ENCODE measurements around the gene SLC26A1.

Gene SLC26A1

GRCh38 chr4:993111-994029, at the start of gene SLC26A1:
TSS of gene SLC26A1 (minus strand) at chr4:993404. CDS start at chr4:991703, 1,701 bp downstream.
- DNase-seq (ENCODE audit: low read depth), result no peak

DNA sequence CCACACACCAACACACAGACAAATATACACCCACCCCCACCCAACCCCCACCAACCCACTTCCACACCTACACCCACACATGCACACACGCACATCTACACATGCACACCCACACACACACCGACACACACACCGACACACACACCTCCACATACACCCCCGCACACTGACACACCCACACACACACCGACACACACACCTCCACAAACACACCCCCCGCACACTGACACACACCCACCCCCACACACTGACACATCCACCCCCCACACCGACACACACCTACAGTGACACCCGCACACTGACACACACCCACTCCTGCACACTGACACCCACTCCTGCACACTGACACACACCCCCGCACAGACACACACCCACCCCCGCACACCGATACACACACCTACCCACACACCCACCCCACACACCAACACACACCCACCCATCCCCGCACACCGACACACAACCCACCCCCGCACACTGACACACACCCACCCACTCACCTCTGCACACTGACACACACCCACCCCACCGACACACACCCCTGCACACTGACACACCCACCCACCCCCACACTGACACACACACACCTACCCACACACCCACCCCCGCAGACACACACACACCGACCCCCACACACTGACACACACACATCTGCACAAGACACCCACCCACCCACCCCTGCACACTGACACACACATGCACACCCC, 49.3 kb upstream of the SLC26A1 start:
- DNase-seq (ENCODE audit: low read depth), result no peak

DNA sequence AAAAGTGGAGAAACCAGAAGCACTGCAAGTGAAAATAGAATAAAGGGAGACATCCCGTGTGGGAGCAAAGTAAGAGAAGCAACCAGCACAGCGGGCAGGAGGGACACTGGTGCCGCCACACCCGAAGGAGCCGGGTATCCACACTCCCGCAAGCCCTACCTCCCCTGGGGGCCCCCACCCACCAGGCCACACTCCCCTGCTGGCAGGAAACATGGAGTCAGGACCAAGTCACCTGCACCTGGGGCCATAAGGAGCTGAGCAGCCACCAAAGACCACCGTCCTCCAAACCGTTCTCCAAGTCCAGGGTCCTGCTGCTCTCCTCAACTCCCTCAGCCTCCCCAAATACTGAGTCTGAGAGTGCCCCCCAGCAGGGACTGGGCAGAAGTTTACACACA, 48.7 kb upstream of the SLC26A1 start:
- no peak for DNase-seq (ENCODE audit: low read depth)

- DNase-seq (ENCODE audit: low read depth), result peak; percentile 50
Measured at GRCh38 chr4:1041147-1041935, 48.1 kb upstream of the SLC26A1 start.

- DNase-seq (ENCODE audit: low read depth), result no peak
Measured at GRCh38 chr4:1040344-1041146, 47.3 kb upstream of the SLC26A1 start.

GRCh38 chr4:1039493-1040343, 46.5 kb upstream of the SLC26A1 start:
- peak; percentile 69 for DNase-seq (ENCODE audit: low read depth)

- DNase-seq (ENCODE audit: low read depth), result no peak
Measured at GRCh38 chr4:1038948-1039492, 45.8 kb upstream of the SLC26A1 start.

DNA sequence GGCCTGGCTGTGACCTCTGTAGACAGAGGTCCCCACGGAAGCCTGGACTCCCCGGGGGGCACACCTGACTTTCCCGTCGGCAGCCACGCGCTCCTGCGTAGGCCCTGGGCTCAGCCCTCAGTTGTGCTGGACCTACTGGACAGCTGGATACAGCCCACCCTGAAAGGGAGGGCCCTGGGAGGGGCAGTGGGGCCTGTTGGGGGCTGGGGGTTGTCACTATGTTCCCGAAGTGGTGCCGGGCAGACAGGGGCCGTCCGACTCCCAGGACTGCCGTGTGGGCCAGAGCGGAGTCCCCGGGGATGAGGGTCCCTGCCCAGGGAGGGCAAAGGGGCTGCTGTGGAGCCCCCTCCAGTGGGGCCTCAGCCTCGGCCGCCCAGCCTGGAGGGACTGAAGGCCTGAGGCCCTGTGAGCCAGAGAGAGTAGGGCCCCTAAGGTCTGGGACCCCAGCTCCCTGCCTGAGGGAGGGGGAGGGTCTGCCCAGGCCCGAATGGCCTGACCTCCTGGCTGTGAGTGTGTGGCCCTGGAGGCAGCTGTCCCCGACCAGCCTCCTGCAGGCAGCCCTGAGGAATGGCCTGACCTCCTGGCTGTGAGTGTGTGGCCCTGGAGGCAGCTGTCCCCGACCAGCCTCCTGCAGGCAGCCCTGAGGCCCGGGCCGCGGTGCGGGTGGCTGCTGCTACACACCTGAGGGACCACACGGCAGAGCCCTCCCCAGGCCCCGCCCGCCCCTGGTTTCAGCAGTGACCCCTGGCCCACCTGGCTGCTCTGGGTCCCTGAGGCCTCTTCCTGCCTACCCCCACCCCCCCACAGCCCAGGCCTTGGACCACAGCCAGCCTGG, 44.0 kb upstream of the SLC26A1 start:
- no peak for DNase-seq (ENCODE audit: low read depth)

- no peak for DNase-seq (ENCODE audit: low read depth)
Measured at GRCh38 chr4:1036095-1036494, 42.9 kb upstream of the SLC26A1 start.

- DNase-seq (ENCODE audit: low read depth), result no peak
Measured at GRCh38 chr4:1035510-1035909, 42.3 kb upstream of the SLC26A1 start.

DNA sequence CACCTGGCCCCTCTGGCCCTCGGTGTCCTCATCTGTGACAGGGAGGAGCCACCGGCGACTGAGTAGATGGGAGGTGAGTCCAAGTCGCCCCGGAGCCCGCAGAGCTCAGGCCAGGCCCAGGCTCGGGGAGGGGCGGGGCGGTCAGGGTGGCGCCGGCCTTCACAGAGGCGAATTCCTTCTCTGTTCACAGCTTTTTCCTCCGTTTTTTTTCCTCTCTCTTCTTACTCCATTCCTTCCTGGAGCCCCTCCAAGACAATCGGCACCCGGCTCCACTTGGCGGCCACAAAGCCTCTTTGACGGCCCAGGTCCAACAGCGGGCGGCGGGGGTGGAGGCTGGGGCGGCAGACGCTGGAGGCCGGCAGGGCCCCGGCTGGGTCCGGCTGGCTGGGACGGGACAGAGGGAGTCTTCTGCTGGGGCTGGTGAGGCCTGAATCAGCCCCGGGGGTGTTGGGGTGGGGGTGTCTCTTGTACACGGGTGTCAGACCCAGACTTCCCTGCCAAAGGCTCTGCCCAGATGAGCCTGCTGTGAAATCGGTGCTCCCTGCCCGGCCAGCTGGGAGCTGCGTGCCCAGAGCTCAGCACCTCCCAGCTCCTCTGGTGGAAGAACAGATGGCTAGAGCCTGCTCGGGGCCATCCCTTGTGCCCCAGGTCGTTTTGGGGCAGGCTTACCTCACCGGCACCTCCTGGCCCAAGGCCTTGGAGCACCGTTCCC, 40.8 kb upstream of the SLC26A1 start:
- peak; percentile 32 for DNase-seq (ENCODE audit: low read depth)

GRCh38 chr4:1032861-1033260, 39.7 kb upstream of the SLC26A1 start:
- DNase-seq (ENCODE audit: low read depth), result no peak

GRCh38 chr4:1031956-1032795, 39.0 kb upstream of the SLC26A1 start:
- no peak for DNase-seq (ENCODE audit: low read depth)

- DNase-seq (ENCODE audit: low read depth), result no peak
Measured at GRCh38 chr4:1031346-1031745, 38.1 kb upstream of the SLC26A1 start.

GRCh38 chr4:1030559-1030958, 37.4 kb upstream of the SLC26A1 start:
- no peak for DNase-seq (ENCODE audit: low read depth)

- DNase-seq (ENCODE audit: low read depth), result no peak
Measured at GRCh38 chr4:1030031-1030430, 36.8 kb upstream of the SLC26A1 start.

GRCh38 chr4:1029529-1029928, 36.3 kb upstream of the SLC26A1 start:
- DNase-seq (ENCODE audit: low read depth), result no peak
